GM18511 (cell line): ENCODE measurements around the gene RAD9A.
A peak's percentile ranks its signal among the peaks of the same experiment; 100 is the strongest.

ENCODE experiments used
- ATAC-seq: cut with Tn5 transposase; IDR thresholded peaks from one replicate; pipeline ENCODE4 v1.9.1; 2021; ENCODE audit warnings: mild to moderate bottlenecking, moderate library complexity; ENCODE audit not compliant: unreplicated experiment

RAD9A gene

DNA sequence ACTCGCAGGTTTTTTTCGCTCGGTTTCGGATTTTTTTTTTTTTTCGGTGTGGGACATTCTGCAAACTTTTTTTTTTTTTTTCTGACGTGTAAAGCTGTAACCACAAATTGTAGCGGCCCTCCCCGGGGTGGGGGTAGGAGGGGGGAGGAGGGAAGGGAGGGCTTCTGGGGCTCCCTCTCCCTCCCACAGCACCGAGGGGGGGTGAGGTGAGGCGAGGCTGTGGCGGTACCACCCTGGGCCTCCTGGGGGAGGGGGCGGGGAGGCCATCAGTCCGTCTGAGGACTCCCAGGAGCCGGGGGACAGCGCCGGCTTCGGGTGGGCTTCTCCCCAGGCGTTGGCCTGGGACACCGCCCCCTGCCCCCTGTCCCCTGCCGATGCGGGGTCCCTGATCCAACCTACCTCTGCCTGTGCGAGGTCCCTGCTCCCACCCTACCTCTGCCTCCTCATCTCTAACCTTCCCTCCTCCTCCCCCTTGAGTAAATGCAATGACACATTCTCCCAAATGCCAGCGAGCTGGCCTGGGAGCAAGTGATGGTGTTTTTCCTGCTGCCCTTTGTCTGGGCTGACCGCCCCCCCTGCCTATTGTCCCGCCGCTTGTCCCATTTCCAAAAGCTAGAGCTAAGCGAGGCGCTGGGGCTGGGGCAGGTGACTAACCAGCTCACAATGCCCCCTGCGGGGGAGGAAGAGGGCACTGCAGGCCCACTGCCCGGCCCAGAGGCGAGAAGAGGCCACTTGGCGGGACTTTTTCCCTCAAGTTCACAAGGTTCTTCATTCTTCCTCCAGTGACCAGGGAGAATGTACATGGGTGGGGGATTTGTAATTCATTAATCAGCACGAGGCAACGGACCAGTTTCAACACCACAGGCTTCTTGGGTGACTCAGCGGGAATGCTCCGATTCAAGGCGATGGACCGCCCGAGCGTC lies 17.9 kb upstream of the RAD9A start:
- peak; percentile 49 for ATAC-seq

DNA sequence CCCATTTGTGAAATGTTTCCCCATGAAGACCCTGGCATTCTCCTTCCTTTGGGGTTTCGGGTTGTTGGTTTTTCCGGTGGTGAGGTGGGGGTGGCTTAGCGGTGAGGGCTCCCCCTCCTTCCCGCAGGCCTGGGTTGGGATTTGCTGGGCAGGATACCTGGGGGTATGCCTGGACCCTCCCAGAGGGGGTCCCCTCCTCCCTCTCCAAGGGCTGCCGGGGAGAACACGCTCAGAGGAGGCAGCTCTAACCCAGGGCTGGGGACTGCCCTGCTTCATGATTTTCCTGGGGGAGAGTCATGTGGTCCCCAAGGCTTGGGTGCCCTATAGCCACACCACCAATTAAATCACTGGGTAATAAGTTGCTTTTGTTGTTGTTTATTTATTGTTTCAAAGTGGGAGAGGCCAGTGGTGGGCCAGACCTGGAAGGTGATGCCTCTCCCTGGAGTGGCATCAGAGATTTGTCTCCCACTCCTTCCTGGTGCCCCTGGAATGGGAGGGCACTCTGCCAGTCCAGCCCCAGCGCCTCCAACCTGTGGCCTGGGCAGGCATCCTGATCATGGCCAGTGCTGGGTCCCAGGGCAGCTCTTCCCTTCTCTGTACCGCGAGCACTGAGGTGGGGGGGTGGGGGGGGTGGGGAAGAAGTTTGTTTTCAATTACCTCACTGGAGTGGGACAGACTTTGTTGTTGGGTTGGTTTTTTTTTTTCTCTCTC lies 17.1 kb upstream of the RAD9A start:
- ATAC-seq = no peak

DNA sequence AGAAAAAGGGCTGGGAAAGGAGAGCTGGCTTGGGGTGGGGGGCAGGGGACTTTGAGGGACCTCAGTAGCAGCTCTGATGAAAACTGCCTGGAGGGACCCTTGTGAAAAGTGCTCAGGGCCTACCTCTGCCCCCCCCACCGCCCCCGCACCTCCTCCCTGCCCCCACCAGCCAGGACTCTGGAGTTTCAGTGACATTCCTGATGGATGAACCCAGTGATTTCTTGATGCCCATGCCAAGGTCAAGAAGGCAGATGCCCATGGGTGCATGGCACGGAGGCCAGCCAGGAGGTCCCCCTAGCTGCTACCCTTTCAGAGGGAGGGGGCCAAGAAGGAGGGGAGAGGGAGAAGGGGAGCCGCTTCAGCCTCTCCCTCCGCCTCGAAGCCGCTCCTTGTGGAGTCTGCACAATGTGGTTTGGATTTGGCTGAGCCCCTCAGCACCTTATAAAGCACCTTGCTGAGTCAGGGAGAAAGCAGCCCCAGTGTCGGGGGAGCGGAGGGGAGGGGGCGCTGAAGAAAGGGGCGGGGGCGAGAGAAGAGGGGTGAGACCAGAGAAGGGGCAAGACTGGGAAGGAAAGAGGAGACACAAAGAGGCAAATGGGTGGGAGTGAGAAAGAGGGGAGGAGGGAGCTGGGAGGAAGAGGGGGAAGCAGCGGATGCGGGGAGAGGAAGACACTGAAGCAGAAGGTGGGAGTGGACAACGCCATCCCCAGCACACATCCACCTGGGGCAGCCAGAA lies 16.3 kb upstream of the RAD9A start:
- ATAC-seq = no peak

DNA sequence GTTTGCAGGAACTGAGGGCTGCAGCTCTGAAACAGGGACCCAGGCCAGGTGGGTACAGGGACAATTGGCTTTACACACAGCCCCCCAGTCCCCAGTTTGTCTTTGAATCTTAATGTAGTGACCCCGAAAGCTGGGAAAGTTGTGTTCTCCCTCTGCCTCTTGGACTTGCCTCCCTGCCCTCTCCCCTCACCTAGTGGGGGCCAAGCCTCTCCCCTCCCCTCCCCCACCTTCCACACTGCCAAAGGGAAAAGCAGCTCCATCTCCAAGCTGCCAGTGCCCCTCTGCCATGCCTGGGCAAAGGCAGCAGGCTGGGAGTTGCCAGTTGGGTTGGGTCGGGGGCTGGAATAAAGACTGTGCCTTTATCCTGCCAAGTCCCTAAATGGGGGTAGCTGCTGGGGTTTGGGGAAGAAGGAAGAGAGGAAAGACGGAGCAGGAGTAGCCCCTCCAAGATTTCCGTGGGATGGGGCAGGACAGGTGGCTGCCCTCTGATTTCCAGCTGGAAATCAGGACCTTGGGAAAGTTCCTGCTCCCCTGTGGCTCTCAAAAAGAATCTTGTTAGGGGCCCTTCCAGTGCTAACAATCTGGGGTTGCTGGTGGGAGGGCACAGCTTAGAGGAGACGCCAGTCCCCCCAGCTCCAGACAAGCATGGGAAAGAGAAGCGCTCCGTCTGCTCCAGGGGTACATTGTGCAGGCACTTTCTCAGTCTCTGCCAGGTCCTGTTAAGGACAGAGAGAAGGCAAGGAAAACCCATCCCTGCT lies 15.5 kb upstream of the RAD9A start:
- ATAC-seq = no peak

DNA sequence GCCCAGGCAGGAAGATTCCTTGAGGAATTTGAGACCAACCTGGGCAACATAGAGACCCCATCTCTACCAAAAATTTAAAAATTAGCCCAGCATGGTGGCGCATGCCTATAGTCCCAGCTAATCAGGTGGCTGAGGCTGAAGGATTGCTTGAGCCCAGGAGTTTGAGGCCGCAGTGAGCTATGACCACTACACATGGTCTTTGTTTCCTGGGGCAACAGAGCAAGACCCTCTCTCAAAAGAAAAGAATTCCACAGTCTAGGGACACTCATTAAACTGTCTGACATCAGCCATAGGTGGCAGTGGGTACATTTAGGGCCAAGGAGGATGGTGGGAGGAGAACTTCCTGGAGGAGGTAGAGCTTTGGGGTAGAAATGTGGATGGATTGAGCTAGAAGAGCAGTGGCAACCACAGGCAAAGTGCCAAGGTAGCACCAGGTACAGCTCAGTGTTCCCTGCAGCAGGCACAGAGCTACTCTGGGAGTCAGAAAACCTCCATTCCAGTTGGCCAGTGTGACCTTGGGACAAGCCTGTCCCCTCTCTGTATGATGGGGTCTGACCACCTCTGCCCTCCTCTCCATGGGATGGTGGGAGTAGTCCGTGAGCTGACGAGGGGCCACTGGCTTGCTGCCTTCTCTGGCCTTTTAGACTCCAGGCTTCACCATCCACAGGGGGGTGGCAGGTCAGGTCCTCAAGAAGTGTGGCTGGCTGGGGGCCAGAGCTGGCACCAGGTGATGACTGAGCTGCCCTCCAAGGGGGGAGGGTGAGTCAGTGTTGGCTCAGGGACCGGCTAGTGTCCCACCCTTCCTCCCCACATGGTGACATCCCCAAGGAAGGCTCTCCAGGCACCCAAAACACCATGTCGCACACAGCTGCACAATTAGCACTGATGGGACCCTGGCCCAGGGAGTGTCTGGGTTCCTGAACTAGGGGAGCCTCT lies 14.6 kb upstream of the RAD9A start:
- no peak for ATAC-seq

DNA sequence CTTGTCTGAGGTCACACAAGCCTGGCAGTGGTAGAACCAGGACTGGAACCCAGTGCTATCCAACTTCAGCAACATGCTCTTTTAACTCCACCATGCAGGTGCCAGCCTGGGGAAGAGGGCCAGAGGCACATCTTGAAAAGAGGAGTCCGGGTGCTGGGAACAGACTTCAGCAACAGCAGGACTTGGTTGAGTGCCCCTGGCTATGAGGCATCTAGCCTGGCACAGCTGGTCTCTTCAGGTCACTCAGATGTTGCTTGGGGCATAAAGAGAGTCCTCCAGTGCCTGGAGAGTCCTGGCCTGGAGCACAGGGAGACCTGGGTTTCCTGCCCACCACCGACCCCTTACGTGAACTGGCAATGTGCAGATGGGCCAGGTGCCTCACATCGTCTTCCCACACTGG lies 13.2 kb upstream of the RAD9A start:
- no peak for ATAC-seq

DNA sequence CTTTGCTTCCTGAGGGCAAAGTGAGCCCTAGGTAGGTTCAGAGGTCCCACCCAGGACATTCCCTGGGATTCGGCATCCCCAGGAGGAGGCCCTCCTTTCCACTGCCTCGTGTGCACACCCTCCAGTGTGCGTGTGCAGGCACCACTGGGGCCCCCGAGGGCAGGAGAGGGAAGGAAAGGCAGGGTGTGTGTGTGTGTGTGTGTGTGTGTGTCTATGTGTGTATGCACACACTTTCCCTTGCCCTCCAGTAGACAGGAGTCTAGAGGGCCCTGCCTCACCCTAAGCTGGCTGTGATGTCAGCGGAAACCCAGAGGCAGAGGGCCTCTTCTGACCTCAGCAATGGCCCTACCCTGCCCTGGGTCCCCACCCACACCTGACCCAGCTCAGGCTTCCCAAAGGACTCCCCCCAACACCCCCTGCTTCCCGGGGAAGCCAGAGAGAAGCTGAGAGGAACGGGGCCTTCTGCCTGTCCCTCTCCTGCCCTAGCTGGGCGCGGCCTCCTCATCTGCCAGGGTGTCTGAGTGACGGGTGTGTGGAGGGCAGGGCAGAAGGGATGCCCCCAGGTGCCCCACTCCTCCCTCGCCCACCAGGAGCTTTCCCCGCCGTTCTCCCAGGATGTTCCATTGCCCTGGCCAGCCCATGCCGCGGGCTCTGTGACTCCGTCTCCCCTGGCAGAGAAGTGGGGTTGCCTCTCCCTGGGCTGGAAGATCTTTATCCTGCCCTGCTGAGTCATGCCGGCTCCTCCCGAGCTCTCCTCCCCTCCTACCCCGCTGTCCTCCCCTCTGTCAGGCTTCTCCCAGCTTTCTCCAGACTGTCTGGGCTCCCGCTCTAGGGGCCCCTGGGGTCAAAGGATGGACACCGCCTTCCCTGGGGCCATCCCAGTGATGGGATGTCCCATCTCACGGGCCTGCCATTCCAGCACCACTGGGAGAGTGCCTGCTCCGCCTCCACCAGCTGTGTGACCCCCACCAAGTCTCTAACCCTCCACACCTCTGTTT lies 12.4 kb upstream of the RAD9A start:
- ATAC-seq = no peak

DNA sequence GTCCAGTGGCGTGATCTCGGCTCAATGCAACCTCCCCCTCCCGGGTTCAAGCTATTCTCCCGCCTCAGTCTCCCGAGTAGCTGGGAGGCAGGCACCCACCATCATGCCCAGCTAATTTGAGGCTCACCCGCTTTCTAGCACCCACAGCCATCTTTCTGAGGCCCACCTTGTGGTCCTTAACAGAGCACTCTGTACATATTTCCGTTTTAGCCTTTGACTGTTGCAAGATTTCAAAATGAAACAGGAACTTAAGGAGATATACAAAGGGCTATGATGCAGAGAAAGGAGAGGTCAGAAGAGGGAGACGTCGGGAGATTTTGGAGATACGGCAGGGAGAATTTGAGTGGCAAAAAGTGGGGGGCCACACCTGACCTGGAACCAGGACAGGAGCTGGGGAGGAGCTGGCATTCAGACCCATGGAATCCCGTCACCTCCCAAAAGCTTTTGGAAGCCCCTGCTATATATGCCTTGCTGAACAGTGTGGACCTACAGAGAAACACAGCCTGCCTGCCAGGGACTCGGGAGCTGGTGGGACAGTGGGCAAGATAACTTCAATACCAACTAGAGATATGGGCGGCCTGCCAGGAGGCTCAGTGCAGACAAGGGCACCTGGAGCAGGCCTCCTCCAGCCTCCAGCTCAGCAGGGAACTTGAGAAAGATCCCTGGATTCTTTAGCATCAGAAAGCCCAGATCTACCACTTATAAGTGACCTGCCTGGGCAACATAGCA lies 10.4 kb upstream of the RAD9A start:
- ATAC-seq = no peak

DNA sequence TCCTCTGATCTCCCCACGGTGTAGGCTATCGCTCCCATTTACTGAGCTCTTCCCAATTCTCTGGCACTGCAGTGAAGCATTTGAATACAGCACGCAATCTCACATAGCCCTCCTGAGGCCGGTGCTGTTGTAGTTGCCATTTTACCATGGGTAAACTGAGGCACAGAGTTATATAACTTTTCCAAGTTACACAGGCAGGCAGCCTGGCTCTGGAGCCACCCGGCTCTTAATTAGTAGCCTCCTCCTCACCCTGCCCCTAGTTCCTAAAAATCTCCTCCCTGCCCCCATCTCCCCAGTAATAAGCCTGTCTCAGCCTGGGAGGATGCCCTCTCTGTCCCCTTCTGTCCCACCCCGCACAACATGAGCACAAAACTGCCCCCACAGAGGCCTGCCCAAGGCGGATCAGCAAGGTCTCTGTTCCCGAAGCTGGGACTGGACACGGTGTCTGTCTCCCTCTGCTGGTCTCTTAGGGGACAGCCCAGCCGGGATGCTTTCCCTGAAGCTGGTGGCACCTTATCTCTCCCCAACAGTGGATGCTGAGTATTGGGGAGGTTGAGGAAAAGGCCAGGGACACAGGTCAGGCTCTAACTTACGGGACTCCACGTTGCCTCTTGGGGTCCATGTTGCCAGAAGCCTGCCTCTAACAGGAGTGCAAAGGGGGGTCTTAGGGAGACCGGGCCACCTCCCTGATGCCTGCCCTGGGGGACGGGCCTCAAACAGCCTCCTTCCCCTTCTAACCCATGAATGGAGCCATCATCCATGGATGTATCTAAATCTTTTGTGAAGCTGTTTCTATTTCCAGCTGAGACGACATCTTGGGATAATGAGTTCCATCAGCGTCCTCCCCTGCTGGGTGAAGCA lies 9.3 kb upstream of the RAD9A start:
- ATAC-seq = peak; percentile 57

DNA sequence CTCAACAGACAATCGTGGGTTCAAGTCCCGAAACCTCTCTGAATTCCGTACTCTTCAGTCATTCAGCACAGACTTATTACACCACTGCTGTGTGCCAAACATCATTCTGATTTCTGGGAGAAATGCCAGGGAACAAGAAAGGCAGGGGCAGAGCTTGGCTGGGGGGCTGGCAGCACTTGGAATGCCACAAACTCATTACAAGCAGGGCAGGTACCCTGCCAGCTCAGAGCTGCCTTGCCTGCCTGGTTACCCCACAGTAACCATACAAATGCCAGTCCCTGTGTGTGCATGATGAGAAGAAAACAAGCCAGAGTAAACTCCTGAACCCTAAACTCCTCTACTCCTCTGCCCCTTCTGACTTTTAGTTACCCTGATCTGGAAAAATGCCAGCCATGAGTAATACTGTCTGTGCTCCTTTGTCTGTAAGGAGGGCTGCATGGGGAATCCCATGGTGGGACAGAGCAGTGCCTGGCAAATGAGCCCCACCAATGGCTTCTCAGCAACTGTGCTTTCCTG lies 6.9 kb upstream of the RAD9A start:
- no peak for ATAC-seq

DNA sequence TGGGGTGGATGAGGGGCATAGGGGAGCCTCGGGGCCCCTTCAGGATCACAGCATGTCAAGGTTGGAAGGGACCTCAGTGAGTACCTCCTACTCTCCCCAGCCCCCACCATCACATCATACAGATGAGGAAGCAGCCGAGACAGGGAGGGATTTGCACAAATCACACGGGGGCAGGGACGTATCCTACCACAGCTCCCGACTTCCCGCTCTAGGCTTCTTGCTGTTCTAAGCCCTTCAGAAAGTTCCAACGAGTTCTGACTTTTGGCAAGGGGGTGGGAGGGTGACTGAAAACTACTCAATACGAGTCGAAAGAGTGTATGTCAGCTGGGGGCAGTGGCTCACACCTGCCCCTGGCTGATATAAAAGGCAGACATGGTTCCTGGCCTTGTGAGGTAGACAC lies 4.7 kb upstream of the RAD9A start:
- no peak for ATAC-seq

DNA sequence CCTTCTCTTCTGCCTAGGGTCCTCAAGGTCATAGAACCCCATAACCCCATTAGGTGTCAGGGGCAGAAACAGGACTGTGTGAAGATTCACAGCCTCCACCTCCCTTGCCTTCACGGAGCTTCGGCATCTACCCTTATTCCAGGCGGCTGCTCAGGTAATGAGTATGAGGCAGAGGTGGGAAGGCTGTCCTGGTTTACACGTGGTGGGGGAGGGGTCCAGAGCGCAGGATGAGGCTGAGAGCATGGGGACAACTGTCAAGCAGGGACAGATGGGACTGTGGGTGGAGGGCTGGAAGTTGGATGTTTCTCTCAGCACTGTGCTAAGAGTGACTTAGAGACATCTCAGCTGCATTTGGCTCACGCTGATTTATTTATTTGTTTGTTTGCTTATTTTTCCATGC lies 4.3 kb upstream of the RAD9A start:
- no peak for ATAC-seq

DNA sequence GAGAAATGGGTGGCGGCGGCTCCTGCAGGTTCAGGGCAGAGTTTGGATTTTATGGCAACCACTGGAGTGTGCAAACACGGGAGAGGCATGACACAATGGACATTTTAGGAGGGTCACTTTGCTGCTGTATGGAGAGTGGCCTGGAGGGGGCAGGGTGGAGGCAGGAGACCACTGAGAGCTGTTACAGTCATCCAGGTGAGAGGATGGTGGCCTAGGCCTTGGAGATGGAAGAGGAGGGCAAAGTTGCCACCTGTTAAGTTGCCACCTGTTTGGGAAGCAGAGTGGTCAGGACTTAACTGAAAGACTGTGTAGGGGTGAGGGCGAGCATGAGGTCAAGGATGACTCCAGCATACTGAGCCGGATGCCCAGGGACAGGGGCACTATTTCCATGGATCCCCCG lies 2.3 kb upstream of the RAD9A start:
- no peak for ATAC-seq

DNA sequence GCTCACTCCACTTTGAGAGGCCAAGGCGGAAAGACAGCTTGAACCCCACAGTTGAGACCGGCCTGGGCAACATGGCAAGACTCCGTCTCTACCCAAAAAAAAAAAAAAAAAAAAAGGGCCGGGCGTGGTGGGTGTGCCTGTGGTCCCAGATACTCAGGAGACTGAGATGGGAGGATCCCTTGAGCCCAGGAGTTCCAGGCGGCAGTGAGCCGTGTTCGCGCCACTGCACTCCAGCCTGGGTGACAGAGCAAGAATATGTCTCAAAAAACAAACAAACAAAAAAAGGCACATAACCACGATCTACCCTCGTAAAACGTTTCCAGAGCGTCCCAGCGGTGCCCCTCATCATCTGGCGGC lies 861 bp upstream of the RAD9A start:
- no peak for ATAC-seq

DNA sequence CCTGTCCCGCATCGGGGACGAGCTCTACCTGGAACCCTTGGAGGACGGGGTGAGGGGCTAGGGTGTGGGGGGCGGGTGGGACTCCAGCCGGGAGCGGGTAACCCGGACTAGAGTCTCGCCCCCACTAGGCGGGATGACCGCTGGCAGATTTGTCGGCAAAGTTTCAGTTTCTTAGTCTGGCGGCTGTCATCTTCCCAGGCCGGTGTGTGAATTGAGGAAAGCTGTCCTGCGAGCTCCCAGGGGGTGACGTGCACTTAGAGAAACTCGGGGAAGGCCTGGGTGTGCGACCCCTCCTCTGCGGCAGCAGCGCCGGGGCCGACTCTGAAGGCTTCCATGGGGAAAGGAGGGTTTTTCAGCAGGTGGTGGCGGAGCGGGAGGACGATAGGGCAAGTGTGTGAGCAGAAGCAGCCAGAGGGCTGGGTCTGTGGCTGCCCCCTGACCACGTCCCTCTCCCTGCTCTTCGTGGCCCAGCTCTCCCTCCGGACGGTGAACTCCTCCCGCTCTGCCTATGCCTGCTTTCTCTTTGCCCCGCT lies 463 bp downstream of the RAD9A start:
- peak; percentile 25 for ATAC-seq

DNA sequence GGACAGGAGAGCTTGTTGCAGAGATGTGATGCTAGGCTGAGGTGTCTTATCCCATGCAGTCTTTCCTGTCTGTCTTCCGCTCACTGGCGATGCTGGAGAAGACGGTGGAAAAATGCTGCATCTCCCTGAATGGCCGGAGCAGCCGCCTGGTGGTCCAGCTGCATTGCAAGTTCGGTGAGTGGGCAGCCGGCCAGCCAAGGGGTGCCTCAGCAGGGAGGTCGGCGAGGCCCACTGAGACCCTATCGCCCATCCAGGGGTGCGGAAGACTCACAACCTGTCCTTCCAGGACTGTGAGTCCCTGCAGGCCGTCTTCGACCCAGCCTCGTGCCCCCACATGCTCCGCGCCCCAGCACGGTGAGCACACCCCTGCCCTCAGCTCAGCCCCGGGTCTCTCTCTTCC lies 1.7 kb downstream of the RAD9A start:
- no peak for ATAC-seq

DNA sequence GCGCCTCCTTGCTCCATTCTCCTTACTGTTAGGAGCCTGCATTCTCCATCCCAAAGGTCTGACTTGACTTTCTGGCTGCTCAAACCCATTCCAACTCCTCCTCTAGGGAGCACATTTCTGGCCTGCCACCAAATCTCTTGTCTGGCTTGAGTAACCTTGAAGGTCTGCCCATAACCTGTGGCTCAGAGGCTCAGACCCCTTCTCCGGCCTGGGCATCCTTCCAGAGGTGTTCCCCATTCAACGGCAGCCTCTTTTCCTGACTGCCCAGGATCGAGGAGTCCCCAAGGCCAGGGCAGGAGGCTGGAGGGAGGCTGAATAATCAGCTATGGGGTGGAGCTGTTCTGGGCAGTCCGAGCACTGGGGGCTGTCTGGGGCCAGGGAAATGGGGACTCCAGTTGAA lies 2.2 kb downstream of the RAD9A start:
- no peak for ATAC-seq
